HEK293 (cell line): Measurements from ENCODE around the gene ATP8B4.

Experiments
- CTCF ChIA-PET: fragments of 350-600 bp; formaldehyde crosslinking; extraction: SDS; loops from one replicate; lab custom pipeline; 2021; ENCODE audit warnings: antibody characterized with exemption; lab: Yijun Ruan, JAX
- POLR2A ChIA-PET: fragments of 300-600 bp; formaldehyde crosslinking; extraction: SDS; loops from one replicate; lab custom pipeline; 2020; ENCODE audit warnings: antibody characterized with exemption, inconsistent platforms; lab: Yijun Ruan, JAX
- H3K27ac ChIP-seq: fragments of 200-500 bp; sonication (Bioruptor generic); 2 replicates; pipeline ENCODE4 v1.5.1; 2014; ENCODE audit warnings: low read depth, low read length, control low read depth, inconsistent platforms; ENCODE audit errors: extremely low read depth
- H3K36me3 ChIP-seq, 2 experiments: fragments of 200-500 bp in 1 of 2; sonication (Bioruptor generic) in 1 of 2; 1 replicate in 1 of 2; 2 replicates in 1 of 2; pipeline ENCODE4 v1.5.1; 2014 to 2017; ENCODE audit warnings: inconsistent platforms in 2 of 2, low read length in 2 of 2; ENCODE audit not compliant: control insufficient read depth in 2 of 2, insufficient read depth in 1 of 2
- H3K4me1 ChIP-seq: fragments of 200-500 bp; sonication (Bioruptor generic); 2 replicates; pipeline ENCODE4 v1.5.1; 2014; ENCODE audit warnings: mild to moderate bottlenecking, low read length, inconsistent platforms; ENCODE audit not compliant: control insufficient read depth, insufficient read depth
- H3K4me3 ChIP-seq: 2 replicates; pipeline ENCODE4 v1.5.1; 2011; ENCODE audit warnings: low read depth, mild to moderate bottlenecking, control low read depth, low read length, moderate library complexity
- H3K9me3 ChIP-seq: fragments of 200-500 bp; sonication (Bioruptor generic); 2 replicates; pipeline ENCODE4 v1.5.1; 2014; ENCODE audit warnings: low read depth, low read length, inconsistent platforms; ENCODE audit not compliant: control insufficient read depth, insufficient read depth
- AEBP2 ChIP-seq: fragments of 450-650 bp; formaldehyde crosslinking; IDR thresholded peaks from 2 replicates; pipeline ENCODE4 v1.5.1; 2016; ENCODE audit warnings: missing biosample characterization, missing genetic modification characterization, borderline replicate concordance
- BCL11B ChIP-seq: fragments of 450-650 bp; formaldehyde crosslinking; IDR thresholded peaks from 2 replicates; pipeline ENCODE4 v1.5.1; 2016; ENCODE audit warnings: low read depth, missing biosample characterization, missing genetic modification characterization
- HOXC10 ChIP-seq: sonication (generic); formaldehyde crosslinking; IDR thresholded peaks from 2 replicates; pipeline ENCODE4 v1.8.1; 2023; ENCODE audit warnings: mild to moderate bottlenecking, missing genetic modification reagents
- KLF10 ChIP-seq: fragments of 450-650 bp; IDR thresholded peaks from 2 replicates; pipeline ENCODE4 v1.5.1; 2018; ENCODE audit warnings: missing biosample characterization, mild to moderate bottlenecking, missing genetic modification characterization
- MEIS1 ChIP-seq: sonication (generic); formaldehyde crosslinking; IDR thresholded peaks from 2 replicates; pipeline ENCODE4 v1.8.1; 2022; ENCODE audit warnings: missing genetic modification reagents, mild to moderate bottlenecking, borderline replicate concordance
- MZF1 ChIP-seq: fragments of 450-650 bp; formaldehyde crosslinking; IDR thresholded peaks from 2 replicates; pipeline ENCODE4 v1.5.1; 2017; ENCODE audit warnings: missing biosample characterization, missing genetic modification characterization, borderline replicate concordance
- PRDM1 ChIP-seq: fragments of 450-650 bp; formaldehyde crosslinking; IDR thresholded peaks from 2 replicates; pipeline ENCODE4; 2016; ENCODE audit warnings: missing biosample characterization, missing genetic modification characterization
- SALL2 ChIP-seq: fragments of 450-650 bp; formaldehyde crosslinking; IDR thresholded peaks from 2 replicates; pipeline ENCODE4 v1.5.0; 2017; ENCODE audit warnings: missing biosample characterization, mild to moderate bottlenecking, missing genetic modification characterization, borderline replicate concordance
- SCRT1 ChIP-seq: fragments of 450-650 bp; formaldehyde crosslinking; IDR thresholded peaks from 2 replicates; pipeline ENCODE4 v1.5.1; 2016; ENCODE audit warnings: missing biosample characterization, missing genetic modification characterization, borderline replicate concordance
- SP7 ChIP-seq: fragments of 450-650 bp; formaldehyde crosslinking; IDR thresholded peaks from 2 replicates; pipeline ENCODE4 v1.5.1; 2016; ENCODE audit warnings: missing biosample characterization, missing genetic modification characterization
- ZBTB6 ChIP-seq: fragments of 450-650 bp; formaldehyde crosslinking; IDR thresholded peaks from 2 replicates; pipeline ENCODE4 v1.5.1; 2017; ENCODE audit warnings: missing biosample characterization, missing genetic modification characterization
- ZEB2 ChIP-seq: fragments of 450-650 bp; formaldehyde crosslinking; IDR thresholded peaks from 2 replicates; pipeline ENCODE4 v1.5.1; 2016; ENCODE audit warnings: missing biosample characterization, missing genetic modification characterization
- ZNF10 ChIP-seq: fragments of 450-650 bp; formaldehyde crosslinking; IDR thresholded peaks from 2 replicates; pipeline ENCODE4 v1.5.1; 2017; ENCODE audit warnings: missing biosample characterization, missing genetic modification characterization
- ZNF133 ChIP-seq: fragments of 450-650 bp; formaldehyde crosslinking; IDR thresholded peaks from 2 replicates; pipeline ENCODE4 v1.5.1; 2016; ENCODE audit warnings: missing biosample characterization, missing genetic modification characterization
- ZNF223 ChIP-seq: fragments of 450-650 bp; formaldehyde crosslinking; IDR thresholded peaks from 2 replicates; pipeline ENCODE4 v1.5.1; 2016; ENCODE audit warnings: missing biosample characterization, missing genetic modification characterization
- ZNF302 ChIP-seq: fragments of 450-650 bp; formaldehyde crosslinking; IDR thresholded peaks from 2 replicates; pipeline ENCODE4 v1.5.1; 2016; ENCODE audit warnings: missing biosample characterization, missing genetic modification characterization, low read depth
- ZNF324 ChIP-seq: fragments of 450-650 bp; formaldehyde crosslinking; IDR thresholded peaks from 2 replicates; pipeline ENCODE4 v1.5.1; 2016; ENCODE audit warnings: missing biosample characterization, missing genetic modification characterization
- ZNF394 ChIP-seq: fragments of 450-650 bp; formaldehyde crosslinking; IDR thresholded peaks from 2 replicates; pipeline ENCODE4 v1.5.1; 2016; ENCODE audit warnings: missing biosample characterization, missing genetic modification characterization, mild to moderate bottlenecking, moderate library complexity, borderline replicate concordance
- ZNF423 ChIP-seq: fragments of 450-650 bp; formaldehyde crosslinking; IDR thresholded peaks from 2 replicates; pipeline ENCODE4 v1.5.1; 2016; ENCODE audit warnings: missing biosample characterization, missing genetic modification characterization
- ZNF501 ChIP-seq: fragments of 450-650 bp; formaldehyde crosslinking; IDR thresholded peaks from 2 replicates; pipeline ENCODE4 v1.5.1; 2016; ENCODE audit warnings: missing biosample characterization, missing genetic modification characterization
- ZNF560 ChIP-seq: fragments of 450-650 bp; formaldehyde crosslinking; IDR thresholded peaks from 2 replicates; pipeline ENCODE4 v1.5.1; 2017; ENCODE audit warnings: missing biosample characterization, missing genetic modification characterization, borderline replicate concordance
- ZNF561 ChIP-seq: fragments of 450-650 bp; IDR thresholded peaks from 2 replicates; pipeline ENCODE4 v1.5.1; 2018; ENCODE audit warnings: missing biosample characterization, missing genetic modification characterization, borderline replicate concordance
- ZNF571 ChIP-seq: fragments of 450-650 bp; formaldehyde crosslinking; IDR thresholded peaks from 2 replicates; pipeline ENCODE4 v1.5.0; 2017; ENCODE audit warnings: missing biosample characterization, missing genetic modification characterization
- ZNF585B ChIP-seq: fragments of 450-650 bp; formaldehyde crosslinking; IDR thresholded peaks from 2 replicates; pipeline ENCODE4 v1.5.1; 2016; ENCODE audit warnings: missing biosample characterization, missing genetic modification characterization
- ZNF621 ChIP-seq: fragments of 450-650 bp; formaldehyde crosslinking; IDR thresholded peaks from 2 replicates; pipeline ENCODE4 v1.5.1; 2017; ENCODE audit warnings: missing biosample characterization, missing genetic modification characterization
- ZNF624 ChIP-seq: fragments of 450-650 bp; formaldehyde crosslinking; IDR thresholded peaks from 2 replicates; pipeline ENCODE4 v1.5.1; 2017; ENCODE audit warnings: missing biosample characterization, missing genetic modification characterization
- ZNF658 ChIP-seq: fragments of 450-650 bp; formaldehyde crosslinking; IDR thresholded peaks from 2 replicates; pipeline ENCODE4; 2016; ENCODE audit warnings: missing biosample characterization, missing genetic modification characterization
- ZNF660 ChIP-seq: fragments of 450-650 bp; IDR thresholded peaks from 2 replicates; pipeline ENCODE4 v1.5.1; 2018; ENCODE audit warnings: missing biosample characterization, mild to moderate bottlenecking, missing genetic modification characterization
- ZNF692 ChIP-seq: fragments of 450-650 bp; formaldehyde crosslinking; IDR thresholded peaks from 2 replicates; pipeline ENCODE4 v1.5.1; 2016; ENCODE audit warnings: missing biosample characterization, missing genetic modification characterization
- TF ChIP-seq, protein P1 (sequence below): fragments of 450-650 bp; formaldehyde crosslinking; optimal IDR thresholded peaks from 2 replicates; pipeline ENCODE3; 2016; ENCODE audit warnings: missing biosample characterization, mild to moderate bottlenecking, missing genetic modification characterization
- TF ChIP-seq, protein P2 (sequence below): sonication (generic); formaldehyde crosslinking; IDR thresholded peaks from 2 replicates; pipeline ENCODE4 v1.8.1; 2022; ENCODE audit warnings: mild to moderate bottlenecking, moderate library complexity, missing genetic modification reagents
- TF ChIP-seq, protein P3 (sequence below): fragments of 450-650 bp; IDR thresholded peaks from 2 replicates; pipeline ENCODE4 v1.5.1; 2018; ENCODE audit warnings: missing biosample characterization, missing genetic modification characterization

ATP8B4 gene

DNA sequence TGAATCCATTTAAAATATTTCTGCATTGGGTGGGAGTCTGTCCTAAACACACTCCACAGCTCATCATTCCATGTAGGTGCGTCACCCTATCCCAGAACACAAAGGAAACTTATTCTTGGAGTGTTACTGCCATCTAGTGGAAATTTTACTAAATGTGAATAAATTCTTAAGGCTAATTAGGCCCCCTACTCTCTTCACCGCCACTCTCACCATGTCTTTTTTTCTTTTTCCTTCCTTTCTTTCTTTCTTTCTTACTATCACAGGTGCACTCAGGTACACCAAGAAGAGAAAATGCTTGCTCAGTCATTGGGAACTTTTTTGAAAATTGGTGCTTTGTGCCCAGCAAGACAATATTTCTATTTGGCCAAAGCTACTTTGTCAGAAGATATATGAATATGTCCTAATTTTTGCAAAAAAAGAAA lies 26.4 kb upstream of the ATP8B4 start:
- H3K36me3 ChIP-seq: no peaks in the 10 kb centered on the region
- POLR2A ChIA-PET: interaction anchor here (0.6 kb wide), 1 partner anchor 1814 kb away, joined by 4 read pairs; the partner anchor contains the start of gene DUT
- CTCF ChIA-PET: interaction anchor here (0.6 to 1.4 kb wide), 21 partner anchors 8 to 1286 kb away, joined by 3 to 12 read pairs (median 3); no protein-coding TSS in a partner anchor
- H3K27ac ChIP-seq: no peak overlapping the region
- no peaks in the 10 kb centered on the region for H3K9me3 ChIP-seq
- no peak overlapping the region for H3K4me3 ChIP-seq
- no peaks in the 10 kb centered on the region for H3K4me1 ChIP-seq
- TF ChIP-seq, protein P1, sequence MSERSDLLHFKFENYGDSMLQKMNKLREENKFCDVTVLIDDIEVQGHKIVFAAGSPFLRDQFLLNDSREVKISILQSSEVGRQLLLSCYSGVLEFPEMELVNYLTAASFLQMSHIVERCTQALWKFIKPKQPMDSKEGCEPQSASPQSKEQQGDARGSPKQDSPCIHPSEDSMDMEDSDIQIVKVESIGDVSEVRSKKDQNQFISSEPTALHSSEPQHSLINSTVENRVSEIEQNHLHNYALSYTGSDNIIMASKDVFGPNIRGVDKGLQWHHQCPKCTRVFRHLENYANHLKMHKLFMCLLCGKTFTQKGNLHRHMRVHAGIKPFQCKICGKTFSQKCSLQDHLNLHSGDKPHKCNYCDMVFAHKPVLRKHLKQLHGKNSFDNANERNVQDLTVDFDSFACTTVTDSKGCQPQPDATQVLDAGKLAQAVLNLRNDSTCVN (tag by site-specific recombination): no peak
- TF ChIP-seq ZNF324 (tag by site-specific recombination): no peak
- no peak for TF ChIP-seq MEIS1 (CRISPR knock-in tag)
- TF ChIP-seq, protein P2, sequence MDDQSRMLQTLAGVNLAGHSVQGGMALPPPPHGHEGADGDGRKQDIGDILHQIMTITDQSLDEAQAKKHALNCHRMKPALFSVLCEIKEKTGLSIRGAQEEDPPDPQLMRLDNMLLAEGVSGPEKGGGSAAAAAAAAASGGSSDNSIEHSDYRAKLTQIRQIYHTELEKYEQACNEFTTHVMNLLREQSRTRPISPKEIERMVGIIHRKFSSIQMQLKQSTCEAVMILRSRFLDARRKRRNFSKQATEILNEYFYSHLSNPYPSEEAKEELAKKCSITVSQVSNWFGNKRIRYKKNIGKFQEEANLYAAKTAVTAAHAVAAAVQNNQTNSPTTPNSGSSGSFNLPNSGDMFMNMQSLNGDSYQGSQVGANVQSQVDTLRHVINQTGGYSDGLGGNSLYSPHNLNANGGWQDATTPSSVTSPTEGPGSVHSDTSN: no peak
- TF ChIP-seq HOXC10 (CRISPR knock-in tag): no peak
- no peak for TF ChIP-seq ZNF585B
- no peak for TF ChIP-seq ZNF133 (tag by site-specific recombination)
- TF ChIP-seq ZNF561 (tag by site-specific recombination): no peak
- no peak for TF ChIP-seq MZF1 (tag by site-specific recombination)
- 0 out of 2 replicates have a peak, but pooled peaks have one; percentile 41 for TF ChIP-seq ZNF660 (tag by site-specific recombination)
- TF ChIP-seq AEBP2 (tag by site-specific recombination): no peak
- TF ChIP-seq BCL11B (tag by site-specific recombination): no peak
- TF ChIP-seq ZEB2: 0 out of 2 replicates have a peak, but pooled peaks have one; percentile 21
- TF ChIP-seq, protein P3, sequence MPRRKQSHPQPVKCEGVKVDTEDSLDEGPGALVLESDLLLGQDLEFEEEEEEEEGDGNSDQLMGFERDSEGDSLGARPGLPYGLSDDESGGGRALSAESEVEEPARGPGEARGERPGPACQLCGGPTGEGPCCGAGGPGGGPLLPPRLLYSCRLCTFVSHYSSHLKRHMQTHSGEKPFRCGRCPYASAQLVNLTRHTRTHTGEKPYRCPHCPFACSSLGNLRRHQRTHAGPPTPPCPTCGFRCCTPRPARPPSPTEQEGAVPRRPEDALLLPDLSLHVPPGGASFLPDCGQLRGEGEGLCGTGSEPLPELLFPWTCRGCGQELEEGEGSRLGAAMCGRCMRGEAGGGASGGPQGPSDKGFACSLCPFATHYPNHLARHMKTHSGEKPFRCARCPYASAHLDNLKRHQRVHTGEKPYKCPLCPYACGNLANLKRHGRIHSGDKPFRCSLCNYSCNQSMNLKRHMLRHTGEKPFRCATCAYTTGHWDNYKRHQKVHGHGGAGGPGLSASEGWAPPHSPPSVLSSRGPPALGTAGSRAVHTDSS (tag by site-specific recombination): no peak
- TF ChIP-seq ZNF621 (tag by site-specific recombination): no peak
- no peak for TF ChIP-seq ZNF692
- TF ChIP-seq ZNF501 (tag by site-specific recombination): no peak
- no peak for TF ChIP-seq ZNF10
- TF ChIP-seq ZNF624 (tag by site-specific recombination): no peak
- 0 out of 2 replicates have a peak, but pooled peaks have one; percentile 19 for TF ChIP-seq SP7 (tag by site-specific recombination)
- TF ChIP-seq PRDM1 (tag by site-specific recombination): 0 out of 2 replicates have a peak, but pooled peaks have one; percentile 30
- TF ChIP-seq ZNF302 (tag by site-specific recombination): no peak
- TF ChIP-seq KLF10 (tag by site-specific recombination): no peak
- TF ChIP-seq ZNF571 (tag by site-specific recombination): no peak
- TF ChIP-seq ZNF394 (tag by site-specific recombination): no peak
- TF ChIP-seq ZNF560 (tag by site-specific recombination): no peak
- no peak for TF ChIP-seq SCRT1 (tag by site-specific recombination)
- no peak for TF ChIP-seq ZNF658 (tag by site-specific recombination)
- no peak for TF ChIP-seq ZBTB6
- no peak for TF ChIP-seq ZNF423 (tag by site-specific recombination)
- no peak for TF ChIP-seq SALL2 (tag by site-specific recombination)
- no peak for TF ChIP-seq ZNF223 (tag by site-specific recombination)
